CD4-positive, alpha-beta T cell treated with Interferon alpha-2 for 1 hour (primary cell): ENCODE measurements around the gene CMTR1.

ENCODE experiments used
- DNase-seq, 2 donors: peaks; one replicate each; pipeline ENCODE4 v3.0.0-alpha.2; 2020 to 2022

CMTR1 gene

GRCh38 chr6:37516076-37516919 lies 83.3 kb downstream of the CMTR1 start:
- DNase-seq: peak; percentile 89 to 94

- no peak for DNase-seq
Observed at GRCh38 chr6:37516920-37517405, 83.9 kb downstream of the CMTR1 start.

GRCh38 chr6:37517411-37517812 lies 84.4 kb downstream of the CMTR1 start:
- DNase-seq: peak; percentile 75 to 85

- no peak for DNase-seq
Observed at GRCh38 chr6:37518116-37518515, 85.1 kb downstream of the CMTR1 start.

GRCh38 chr6:37519461-37519860 lies 86.4 kb downstream of the CMTR1 start:
- no peak for DNase-seq

GRCh38 chr6:37520926-37521325 lies 87.9 kb downstream of the CMTR1 start:
- DNase-seq: no peak

GRCh38 chr6:37521674-37522073 lies 88.7 kb downstream of the CMTR1 start:
- no peak for DNase-seq

- DNase-seq: no peak
Observed at GRCh38 chr6:37522836-37523235, 89.8 kb downstream of the CMTR1 start.

GRCh38 chr6:37523412-37523811 lies 90.4 kb downstream of the CMTR1 start:
- no peak for DNase-seq

- DNase-seq: no peak
Observed at GRCh38 chr6:37524025-37524969, 91.3 kb downstream of the CMTR1 start.

GRCh38 chr6:37524970-37525318 lies 91.9 kb downstream of the CMTR1 start:
- no peak for DNase-seq

GRCh38 chr6:37525460-37526357 lies 92.7 kb downstream of the CMTR1 start:
- peak in 1 of 2 donors; percentile 17 for DNase-seq

GRCh38 chr6:37528541-37528940 lies 95.5 kb downstream of the CMTR1 start:
- DNase-seq: no peak

GRCh38 chr6:37530297-37530696 lies 97.3 kb downstream of the CMTR1 start:
- DNase-seq: no peak

- DNase-seq: no peak
Observed at GRCh38 chr6:37531026-37531425, 98.0 kb downstream of the CMTR1 start.
